WI38 (cell line): ENCODE results near the gene TEN1.

ENCODE experiments used
- H3K4me3 ChIP-seq: 2 replicates; pipeline ENCODE4 v1.5.1; 2011; ENCODE audit warnings: low read depth, mild to moderate bottlenecking, control low read depth, low read length
- TF ChIP-seq, protein P1 (sequence below): IDR thresholded peaks from 2 replicates; pipeline ENCODE4 v1.5.1; 2012; ENCODE audit warnings: low read depth, mild to moderate bottlenecking, control low read depth, low read length

The TEN1 gene

DNA sequence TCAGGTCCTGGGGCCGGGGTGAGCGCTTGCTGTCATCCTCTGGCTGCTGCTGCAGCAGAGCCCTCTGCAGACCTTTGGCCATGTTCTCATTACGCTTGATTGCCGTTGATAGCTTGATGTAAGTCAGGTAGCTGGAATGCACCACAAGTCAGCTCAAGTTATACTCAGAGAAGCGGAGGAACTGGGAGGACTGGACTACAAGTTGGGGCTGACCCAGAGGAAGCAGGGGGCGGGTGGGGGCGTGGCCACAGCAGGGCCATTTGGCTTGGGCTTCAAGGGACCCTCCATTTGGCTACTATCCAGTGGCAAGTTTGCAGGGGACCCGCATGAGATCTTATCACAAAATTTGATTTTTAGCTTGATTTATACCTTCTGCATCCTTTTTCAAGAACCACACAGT, 67.0 kb downstream of the TEN1 start:
- no peak overlapping the region for H3K4me3 ChIP-seq
- TF ChIP-seq, protein P1, sequence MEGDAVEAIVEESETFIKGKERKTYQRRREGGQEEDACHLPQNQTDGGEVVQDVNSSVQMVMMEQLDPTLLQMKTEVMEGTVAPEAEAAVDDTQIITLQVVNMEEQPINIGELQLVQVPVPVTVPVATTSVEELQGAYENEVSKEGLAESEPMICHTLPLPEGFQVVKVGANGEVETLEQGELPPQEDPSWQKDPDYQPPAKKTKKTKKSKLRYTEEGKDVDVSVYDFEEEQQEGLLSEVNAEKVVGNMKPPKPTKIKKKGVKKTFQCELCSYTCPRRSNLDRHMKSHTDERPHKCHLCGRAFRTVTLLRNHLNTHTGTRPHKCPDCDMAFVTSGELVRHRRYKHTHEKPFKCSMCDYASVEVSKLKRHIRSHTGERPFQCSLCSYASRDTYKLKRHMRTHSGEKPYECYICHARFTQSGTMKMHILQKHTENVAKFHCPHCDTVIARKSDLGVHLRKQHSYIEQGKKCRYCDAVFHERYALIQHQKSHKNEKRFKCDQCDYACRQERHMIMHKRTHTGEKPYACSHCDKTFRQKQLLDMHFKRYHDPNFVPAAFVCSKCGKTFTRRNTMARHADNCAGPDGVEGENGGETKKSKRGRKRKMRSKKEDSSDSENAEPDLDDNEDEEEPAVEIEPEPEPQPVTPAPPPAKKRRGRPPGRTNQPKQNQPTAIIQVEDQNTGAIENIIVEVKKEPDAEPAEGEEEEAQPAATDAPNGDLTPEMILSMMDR: no peak

DNA sequence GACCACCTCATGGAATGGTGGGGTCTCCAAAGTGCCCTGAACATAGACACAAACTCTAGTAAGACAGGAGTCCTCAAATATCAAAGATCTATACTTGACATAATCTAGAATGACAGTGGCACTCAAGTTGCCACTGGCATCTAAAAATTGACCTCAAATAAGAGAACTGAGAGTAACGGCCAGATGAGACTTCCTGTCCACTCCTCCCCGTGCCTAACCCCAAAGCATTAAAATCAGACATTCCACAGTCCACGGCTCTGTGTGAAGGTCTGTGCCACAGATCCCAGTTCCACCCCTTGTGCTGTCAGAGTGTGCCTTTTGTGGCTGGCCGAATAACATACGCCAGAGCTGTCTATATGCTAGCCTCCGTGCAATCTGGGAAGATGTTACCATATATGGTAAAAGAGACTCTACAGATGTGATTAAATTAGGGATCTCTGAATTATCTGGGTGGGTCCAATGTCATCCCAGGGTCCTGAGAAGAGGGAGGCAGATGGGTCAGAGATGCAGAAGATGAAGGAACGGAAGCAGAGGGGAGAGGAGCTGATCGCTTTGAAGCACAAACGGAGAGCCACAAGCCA, 69.1 kb downstream of the TEN1 start:
- TF ChIP-seq, protein P1: no peak
- H3K4me3 ChIP-seq: no peak overlapping the region

DNA sequence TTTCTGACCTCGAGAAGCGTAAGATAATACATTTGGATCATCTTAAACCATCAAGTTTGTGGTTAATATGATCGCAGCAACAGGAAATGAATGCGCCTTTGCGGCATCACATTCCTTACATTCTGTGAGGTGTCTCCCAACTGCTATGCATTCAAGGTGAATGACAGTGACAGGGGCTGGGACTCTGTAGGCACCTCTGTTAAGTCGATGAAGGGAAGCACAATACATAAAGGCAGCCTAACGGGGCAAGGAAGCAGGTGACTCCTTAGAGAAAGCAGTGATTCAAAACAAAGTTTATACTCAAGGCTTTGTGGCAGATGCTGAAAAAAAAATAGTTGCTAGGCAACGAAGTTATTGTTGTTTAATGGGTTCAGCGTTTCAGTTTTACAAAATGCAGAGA, 69.7 kb downstream of the TEN1 start:
- TF ChIP-seq, protein P1: no peak
- H3K4me3 ChIP-seq: no peak overlapping the region

DNA sequence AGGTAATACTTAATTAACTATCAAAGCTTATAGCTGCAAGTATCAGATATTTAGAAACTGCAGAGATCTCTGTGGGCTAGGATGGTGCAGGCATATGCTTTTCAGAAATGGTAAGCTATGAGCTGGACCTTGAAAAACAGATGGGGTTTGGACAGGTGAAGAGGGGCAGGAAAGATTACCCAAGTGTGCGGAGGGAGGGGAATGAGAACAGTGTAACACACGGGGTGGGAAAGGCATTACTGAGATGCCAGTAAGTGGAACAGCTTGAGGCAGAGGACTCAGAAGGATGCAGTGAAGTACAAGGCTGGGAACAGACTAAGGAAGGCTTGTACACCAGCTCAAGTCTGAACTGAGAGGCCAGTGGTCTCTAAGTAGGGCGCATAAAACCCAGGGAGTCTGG, 70.2 kb downstream of the TEN1 start:
- H3K4me3 ChIP-seq: no peak overlapping the region
- TF ChIP-seq, protein P1: no peak

DNA sequence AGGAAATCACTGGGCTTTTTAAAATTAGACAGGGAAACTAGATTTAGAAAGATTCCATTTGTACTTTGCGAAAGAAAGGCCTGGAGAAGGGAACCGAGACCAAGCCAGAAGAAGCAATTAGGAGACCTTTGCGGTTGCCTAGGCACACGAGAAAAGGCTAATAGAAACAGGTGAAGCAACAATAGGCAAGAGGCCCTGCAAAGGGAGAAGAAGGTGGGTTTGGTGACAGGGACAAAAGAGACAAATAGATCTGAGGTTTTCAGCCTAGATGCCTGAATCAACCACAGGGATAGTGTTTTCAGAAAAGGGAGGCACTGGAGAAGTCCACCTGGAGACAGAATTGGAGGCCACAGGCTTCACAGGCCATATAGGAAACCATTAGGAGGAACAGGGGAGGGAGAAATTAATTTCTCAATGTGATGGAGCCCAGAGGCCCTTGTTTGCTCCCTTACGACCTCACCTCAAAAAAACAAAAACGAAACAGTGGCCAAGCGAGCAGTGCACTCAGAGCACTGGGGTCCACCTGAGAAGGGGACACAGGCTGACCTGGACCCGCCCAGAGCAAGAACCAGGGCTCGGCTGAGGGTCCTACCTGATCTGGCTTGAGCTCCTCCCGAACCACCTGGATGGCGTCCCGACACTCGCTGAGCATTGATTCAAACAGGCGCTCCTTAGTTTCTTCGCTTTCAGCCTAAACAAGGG, 70.9 kb downstream of the TEN1 start:
- TF ChIP-seq, protein P1: no peak
- no peak overlapping the region for H3K4me3 ChIP-seq
